ENCODE measurements around the gene LTBP3.

The LTBP3 gene

DNA sequence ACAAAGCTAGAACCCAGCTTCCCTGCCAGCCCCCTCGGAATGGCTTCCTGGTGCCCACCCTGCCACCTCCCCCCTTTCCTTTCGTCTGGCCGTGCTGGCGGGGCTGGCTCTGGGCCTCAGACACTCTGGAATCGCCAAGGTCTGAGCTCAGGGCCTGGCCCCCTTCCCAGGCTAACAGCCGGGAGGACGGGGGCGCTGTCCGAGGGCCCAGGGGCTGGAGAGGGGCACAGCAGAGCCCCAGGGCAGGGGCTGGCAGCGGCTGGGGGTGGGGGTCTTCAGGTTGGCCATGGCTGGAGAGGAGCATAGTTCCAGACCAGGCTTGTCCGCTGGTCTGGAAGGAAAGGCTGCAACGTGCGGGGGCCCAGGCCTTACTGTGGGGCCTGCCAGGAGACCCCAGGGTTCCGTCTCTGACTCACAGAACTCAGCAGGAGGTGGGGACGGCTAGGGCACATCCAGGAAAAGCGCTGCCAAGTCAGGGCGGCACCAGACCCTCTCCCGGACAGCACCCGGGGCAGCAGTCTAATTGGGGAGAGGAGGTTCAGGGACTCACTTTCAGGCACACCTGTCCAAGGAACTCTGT lies 861 bp upstream of the LTBP3 start:
- peak overlapping the region; percentile 52 for H3K27ac ChIP-seq (ENCODE audit: low read depth, low read length)

DNA sequence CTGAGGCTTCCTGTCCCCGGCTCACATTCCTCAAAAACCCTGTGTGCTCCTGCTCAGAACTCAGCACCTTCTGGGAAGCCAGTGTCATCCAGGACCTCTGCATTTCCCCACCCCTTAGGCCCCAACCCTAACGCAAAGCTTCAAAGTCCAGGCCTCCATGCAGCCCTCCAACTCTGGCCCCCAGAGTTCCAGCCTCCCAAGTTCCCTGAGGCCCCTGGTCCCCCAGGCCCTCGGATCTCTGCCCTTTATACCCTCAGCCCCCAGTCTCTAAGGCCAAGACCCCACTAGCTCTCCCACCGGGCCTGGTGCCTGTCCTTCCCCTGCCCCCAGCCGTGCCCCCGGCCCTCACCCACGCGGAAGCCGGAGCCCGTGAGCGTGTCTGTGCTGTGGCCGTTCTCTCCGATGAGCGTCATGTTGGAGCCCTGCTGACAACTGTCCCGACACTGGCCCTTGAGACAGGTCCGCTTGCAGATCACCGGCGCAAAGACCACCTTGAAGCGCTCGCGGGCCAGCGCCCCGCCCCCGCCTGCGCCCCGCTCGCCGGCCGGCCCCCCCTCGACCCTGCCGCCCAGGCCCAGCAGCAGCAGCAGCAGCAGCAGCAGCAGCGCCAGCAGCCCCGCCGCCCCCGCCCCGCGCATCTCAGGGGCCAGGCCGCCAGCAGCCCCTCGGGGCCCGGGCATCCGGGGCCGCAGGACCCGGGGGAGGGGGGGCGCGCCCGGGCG lies 718 bp downstream of the LTBP3 start:
- H3K9ac ChIP-seq (ENCODE audit: low read depth, low read length), result no peak overlapping the region
- H3K27ac ChIP-seq (ENCODE audit: low read depth, low read length), result no peak overlapping the region
- peaks cover 43% of the 10 kb centered on the region for H3K27me3 ChIP-seq (ENCODE audit: control insufficient read depth, insufficient read depth, low read length)
- no peaks in the 10 kb centered on the region for H3K36me3 ChIP-seq (ENCODE audit: control insufficient read depth, insufficient read depth, low read length)
- H3K4me3 ChIP-seq (ENCODE audit: low read depth, low read length), result peak overlapping the region; percentile 62; the same call in 1 of the 2 replicates
- no peaks in the 10 kb centered on the region for H3K9me3 ChIP-seq (ENCODE audit: control insufficient read depth, insufficient read depth, low read length)
- H3K4me1 ChIP-seq (ENCODE audit: control insufficient read depth, insufficient read depth, low read length), result peaks cover 27% of the 10 kb centered on the region

More for the DNA sequence above, 861 bp upstream of the LTBP3 start:
- no peak overlapping the region for H3K9ac ChIP-seq (ENCODE audit: low read depth, low read length)
- H3K27me3 ChIP-seq (ENCODE audit: control insufficient read depth, insufficient read depth, low read length), result peaks cover 41% of the 10 kb centered on the region
- H3K9me3 ChIP-seq (ENCODE audit: control insufficient read depth, insufficient read depth, low read length), result no peaks in the 10 kb centered on the region
- no peaks in the 10 kb centered on the region for H3K36me3 ChIP-seq (ENCODE audit: control insufficient read depth, insufficient read depth, low read length)
- H3K4me3 ChIP-seq (ENCODE audit: low read depth, low read length), result peak overlapping the region; percentile 54
- peaks cover 25% of the 10 kb centered on the region for H3K4me1 ChIP-seq (ENCODE audit: control insufficient read depth, insufficient read depth, low read length)

DNA sequence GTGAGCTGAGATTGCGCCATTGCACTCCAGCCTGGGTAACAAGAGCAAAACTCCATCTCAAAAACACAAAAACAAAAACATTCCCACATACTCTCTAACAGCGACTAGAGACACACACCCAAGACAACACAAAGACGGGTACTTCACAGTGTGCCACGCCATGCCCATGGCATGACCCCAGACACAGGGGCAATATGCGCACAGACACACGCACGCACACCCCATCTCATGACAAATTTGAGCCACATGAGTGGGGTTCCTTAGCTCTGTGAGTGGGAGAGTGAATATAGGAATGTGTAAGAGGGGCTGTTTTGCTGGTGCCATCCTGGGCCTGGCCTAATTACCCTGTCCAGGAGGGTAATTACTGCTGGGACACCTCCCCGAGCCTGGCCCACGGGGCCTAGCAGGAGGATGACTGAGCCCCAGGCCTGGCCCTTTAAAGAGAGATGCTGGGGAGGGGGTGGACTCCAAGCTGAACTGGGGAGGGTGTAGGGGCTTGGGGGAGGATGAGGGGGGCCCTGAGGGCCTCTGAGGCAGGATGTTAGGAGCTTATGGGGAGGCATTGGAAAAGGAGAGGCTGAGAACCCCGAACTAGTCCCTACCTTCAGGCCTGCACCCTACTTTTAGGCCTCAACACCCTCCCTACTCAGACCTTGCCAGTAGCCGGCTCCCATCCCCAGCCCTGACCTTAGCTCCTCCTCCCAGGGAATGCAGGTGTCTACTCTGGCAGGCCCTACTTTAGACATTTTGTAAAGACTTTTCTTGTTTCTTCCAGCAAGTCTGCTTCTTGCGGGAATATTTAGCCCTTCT lies 1.5 kb downstream of the LTBP3 start:
- no peaks in the 10 kb centered on the region for H3K9me3 ChIP-seq (ENCODE audit: control insufficient read depth, insufficient read depth, low read length)
- no peak overlapping the region for H3K27ac ChIP-seq (ENCODE audit: low read depth, low read length)
- no peak overlapping the region for H3K9ac ChIP-seq (ENCODE audit: low read depth, low read length)
- H3K27me3 ChIP-seq (ENCODE audit: control insufficient read depth, insufficient read depth, low read length), result peaks cover 43% of the 10 kb centered on the region
- peaks cover 27% of the 10 kb centered on the region for H3K4me1 ChIP-seq (ENCODE audit: control insufficient read depth, insufficient read depth, low read length)
- no peaks in the 10 kb centered on the region for H3K36me3 ChIP-seq (ENCODE audit: control insufficient read depth, insufficient read depth, low read length)
- no peak overlapping the region for H3K4me3 ChIP-seq (ENCODE audit: low read depth, low read length)

DNA sequence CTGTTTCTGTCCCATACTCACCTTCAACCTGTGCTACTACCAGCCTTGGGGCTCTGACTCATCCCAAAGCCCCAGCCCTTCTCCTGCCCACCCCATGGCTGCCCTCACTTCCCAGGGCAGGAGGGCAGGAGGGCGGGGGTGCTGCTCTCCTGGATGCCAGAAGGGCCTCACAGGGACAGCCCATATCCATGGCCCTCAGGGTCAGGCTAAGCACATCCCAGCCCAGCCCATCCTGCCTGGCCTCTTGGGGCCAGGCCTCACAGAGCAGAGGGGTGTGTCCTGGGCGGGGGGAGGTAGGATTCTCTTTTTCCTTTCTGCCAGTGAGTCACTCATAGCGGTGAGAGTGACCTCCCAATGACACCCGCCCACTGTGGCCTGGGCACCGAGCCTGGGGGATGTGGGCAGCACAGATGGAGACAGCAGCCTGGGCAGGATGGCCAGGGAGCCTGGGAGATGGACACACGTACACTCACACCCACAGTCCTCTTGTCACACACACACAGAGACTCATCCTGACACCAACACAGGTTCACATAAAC lies 2.4 kb downstream of the LTBP3 start:
- Histone ChIP-seq H3K4me1 (ENCODE audit: control insufficient read depth, insufficient read depth, low read length) (peaks cover 21% of the 10 kb centered on the region), H3K9ac (ENCODE audit: low read depth, low read length) (no peak overlapping the region), H3K36me3 (ENCODE audit: control insufficient read depth, insufficient read depth, low read length) (no peaks in the 10 kb centered on the region), H3K27ac (ENCODE audit: low read depth, low read length) (no peak overlapping the region), H3K9me3 (ENCODE audit: control insufficient read depth, insufficient read depth, low read length) (no peaks in the 10 kb centered on the region), H3K27me3 (ENCODE audit: control insufficient read depth, insufficient read depth, low read length) (peaks cover 47% of the 10 kb centered on the region), H3K4me3 (ENCODE audit: low read depth, low read length) (no peak overlapping the region)

DNA sequence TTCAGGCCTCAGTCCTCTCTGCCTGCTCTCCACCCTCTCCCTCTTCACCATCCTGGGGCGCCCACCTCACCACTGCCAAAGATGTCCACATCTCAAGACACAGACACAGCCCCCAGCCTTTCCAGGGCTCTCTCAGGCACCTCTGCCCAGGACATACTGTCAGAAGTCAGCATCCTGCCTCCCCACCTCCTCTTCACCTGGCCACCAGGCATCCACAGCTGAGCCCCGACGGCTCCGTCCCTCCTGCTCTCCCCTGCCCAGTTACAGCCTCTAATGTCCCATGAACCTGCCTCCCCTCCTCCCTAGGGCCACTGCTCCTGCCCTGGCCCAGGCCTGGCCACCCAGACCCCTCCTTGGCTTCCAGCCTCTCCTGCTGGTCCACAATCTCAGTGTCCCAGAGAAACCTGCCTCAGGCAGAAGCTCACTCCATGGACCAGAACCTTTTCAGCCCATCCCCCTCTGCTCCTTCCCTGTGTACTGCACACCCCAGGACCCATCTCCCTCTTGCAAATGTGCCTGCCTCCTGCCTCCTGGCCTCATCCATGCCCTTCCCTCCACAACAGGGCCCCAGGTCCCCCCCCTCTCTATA lies 3.2 kb downstream of the LTBP3 start:
- Histone ChIP-seq H3K27me3 (ENCODE audit: control insufficient read depth, insufficient read depth, low read length) (peaks cover 41% of the 10 kb centered on the region), H3K9me3 (ENCODE audit: control insufficient read depth, insufficient read depth, low read length) (no peaks in the 10 kb centered on the region), H3K27ac (ENCODE audit: low read depth, low read length) (no peak overlapping the region), H3K4me1 (ENCODE audit: control insufficient read depth, insufficient read depth, low read length) (peaks cover 14% of the 10 kb centered on the region; the same call in 1 of the 2 replicates), H3K9ac (ENCODE audit: low read depth, low read length) (no peak overlapping the region), H3K4me3 (ENCODE audit: low read depth, low read length) (no peak overlapping the region), H3K36me3 (ENCODE audit: control insufficient read depth, insufficient read depth, low read length) (no peaks in the 10 kb centered on the region)

DNA sequence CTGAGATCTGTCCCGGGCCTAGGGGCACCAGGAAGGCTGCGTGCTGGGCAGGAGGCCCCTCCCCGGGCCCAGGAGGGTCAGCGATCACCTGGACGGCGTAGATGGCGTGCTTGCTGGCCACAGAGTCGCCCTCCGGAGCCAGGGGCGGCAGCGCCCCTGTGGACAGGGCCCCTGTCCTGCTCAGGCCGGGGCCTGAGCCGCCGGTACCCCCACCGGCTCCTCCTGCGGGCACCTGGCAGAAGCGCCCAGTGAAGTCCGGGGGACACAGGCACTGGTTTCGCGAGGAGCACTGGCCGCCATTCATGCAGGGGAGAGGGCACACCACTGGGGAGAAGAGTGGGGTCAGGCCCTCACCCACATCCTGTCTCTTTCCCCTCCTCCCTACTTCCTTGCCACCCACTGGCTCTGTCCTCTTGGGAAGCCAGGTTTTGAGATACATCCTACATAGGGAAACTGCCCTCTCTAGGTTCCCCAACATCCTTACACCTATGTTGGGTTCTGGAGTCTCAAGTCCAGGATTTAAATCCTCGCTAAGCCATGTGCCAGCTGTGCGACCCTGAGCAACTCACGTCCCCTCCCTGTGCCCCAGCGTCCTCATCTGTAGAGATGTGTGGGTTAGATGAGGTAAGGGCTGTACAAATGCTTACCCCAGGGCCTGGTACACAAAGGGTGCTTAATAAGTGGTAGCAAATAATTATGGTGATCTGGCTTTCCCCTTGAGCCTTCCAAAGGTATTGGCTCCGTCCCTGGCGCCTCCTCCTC lies 3.9 kb downstream of the LTBP3 start:
- Histone ChIP-seq H3K4me3 (ENCODE audit: low read depth, low read length) (peak overlapping the region; percentile 53), H3K27me3 (ENCODE audit: control insufficient read depth, insufficient read depth, low read length) (peaks cover 34% of the 10 kb centered on the region), H3K4me1 (ENCODE audit: control insufficient read depth, insufficient read depth, low read length) (peaks cover 10% of the 10 kb centered on the region; the same call in 1 of the 2 replicates), H3K36me3 (ENCODE audit: control insufficient read depth, insufficient read depth, low read length) (no peaks in the 10 kb centered on the region), H3K27ac (ENCODE audit: low read depth, low read length) (no peak overlapping the region), H3K9ac (ENCODE audit: low read depth, low read length) (no peak overlapping the region), H3K9me3 (ENCODE audit: control insufficient read depth, insufficient read depth, low read length) (no peaks in the 10 kb centered on the region)

DNA sequence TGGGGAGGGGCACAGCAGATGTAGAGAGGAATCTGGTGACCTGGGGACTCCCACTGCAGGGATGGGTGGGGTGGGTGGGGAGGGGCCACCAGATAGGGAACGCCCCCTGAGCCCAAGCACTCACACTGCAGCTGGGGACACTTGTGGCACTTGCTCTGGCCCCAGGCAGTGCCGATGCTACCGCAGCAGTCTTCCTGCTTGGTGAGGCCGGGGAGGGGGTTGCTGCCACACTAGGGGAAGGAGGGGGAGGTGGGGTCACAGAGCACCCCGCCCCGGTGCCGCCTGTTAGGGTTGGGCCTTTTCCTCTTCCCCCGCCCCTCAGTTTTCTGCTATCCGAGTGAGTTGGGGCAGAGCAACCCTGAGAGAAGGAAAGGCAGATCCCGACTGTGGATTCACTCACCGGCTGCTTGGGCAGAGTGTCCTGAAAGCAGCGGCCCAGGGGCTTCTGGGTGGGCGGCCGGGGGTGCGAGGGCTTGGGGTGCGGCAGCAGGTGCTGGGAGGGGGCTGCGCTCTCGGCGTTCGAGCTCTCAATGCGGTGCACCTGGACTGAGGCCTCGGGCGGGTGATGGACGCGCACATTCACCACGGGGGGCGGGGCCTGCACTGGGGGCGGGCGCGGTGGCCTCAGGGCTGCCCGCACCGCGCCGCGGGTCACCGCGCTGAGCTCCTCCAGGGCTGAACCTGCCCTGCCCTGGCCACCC lies 4.7 kb downstream of the LTBP3 start:
- Histone ChIP-seq H3K27ac (ENCODE audit: low read depth, low read length) (no peak overlapping the region), H3K4me3 (ENCODE audit: low read depth, low read length) (peak overlapping the region; percentile 53), H3K9ac (ENCODE audit: low read depth, low read length) (no peak overlapping the region)

DNA sequence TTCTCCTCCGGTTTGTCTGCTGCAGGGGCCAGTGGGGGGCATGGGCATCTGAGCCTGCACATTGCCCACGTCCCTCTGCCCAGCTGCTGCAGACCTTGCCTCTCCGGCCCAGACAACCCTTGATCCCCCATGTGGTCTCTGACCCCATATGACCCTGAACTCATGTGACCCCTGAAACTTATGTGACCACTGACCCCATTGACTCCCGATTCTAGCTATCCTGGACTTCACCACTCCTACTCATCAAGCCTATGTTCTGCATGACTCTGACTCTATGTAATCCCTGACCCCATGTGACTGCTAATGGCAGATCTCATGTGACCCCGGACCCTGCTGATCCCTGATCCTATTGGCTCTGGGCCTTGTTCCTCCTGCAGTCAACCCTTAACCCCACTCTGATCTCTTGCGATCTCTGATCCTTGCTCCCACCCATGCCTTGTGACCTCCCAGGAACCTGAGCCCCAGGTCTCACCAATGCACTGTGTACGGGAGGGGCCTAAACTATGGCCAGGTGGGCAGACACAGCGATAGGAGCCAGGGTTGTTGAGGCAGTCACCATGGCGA lies 5.7 kb downstream of the LTBP3 start:
- H3K27ac ChIP-seq (ENCODE audit: low read depth, low read length), result no peak overlapping the region
- no peak overlapping the region for H3K4me3 ChIP-seq (ENCODE audit: low read depth, low read length)
- H3K9ac ChIP-seq (ENCODE audit: low read depth, low read length), result no peak overlapping the region
- H3K27me3 ChIP-seq (ENCODE audit: control insufficient read depth, insufficient read depth, low read length), result peaks cover 44% of the 10 kb centered on the region
- H3K36me3 ChIP-seq (ENCODE audit: control insufficient read depth, insufficient read depth, low read length), result no peaks in the 10 kb centered on the region
- peaks cover 2% of the 10 kb centered on the region; the same call in 1 of the 2 replicates for H3K4me1 ChIP-seq (ENCODE audit: control insufficient read depth, insufficient read depth, low read length)
- H3K9me3 ChIP-seq (ENCODE audit: control insufficient read depth, insufficient read depth, low read length), result no peaks in the 10 kb centered on the region

More for the DNA sequence above, 4.7 kb downstream of the LTBP3 start:
- no peaks in the 10 kb centered on the region for H3K36me3 ChIP-seq (ENCODE audit: control insufficient read depth, insufficient read depth, low read length)
- peaks cover 35% of the 10 kb centered on the region for H3K27me3 ChIP-seq (ENCODE audit: control insufficient read depth, insufficient read depth, low read length)
- H3K4me1 ChIP-seq (ENCODE audit: control insufficient read depth, insufficient read depth, low read length), result peaks cover 2% of the 10 kb centered on the region; the same call in 1 of the 2 replicates
- no peaks in the 10 kb centered on the region for H3K9me3 ChIP-seq (ENCODE audit: control insufficient read depth, insufficient read depth, low read length)

DNA sequence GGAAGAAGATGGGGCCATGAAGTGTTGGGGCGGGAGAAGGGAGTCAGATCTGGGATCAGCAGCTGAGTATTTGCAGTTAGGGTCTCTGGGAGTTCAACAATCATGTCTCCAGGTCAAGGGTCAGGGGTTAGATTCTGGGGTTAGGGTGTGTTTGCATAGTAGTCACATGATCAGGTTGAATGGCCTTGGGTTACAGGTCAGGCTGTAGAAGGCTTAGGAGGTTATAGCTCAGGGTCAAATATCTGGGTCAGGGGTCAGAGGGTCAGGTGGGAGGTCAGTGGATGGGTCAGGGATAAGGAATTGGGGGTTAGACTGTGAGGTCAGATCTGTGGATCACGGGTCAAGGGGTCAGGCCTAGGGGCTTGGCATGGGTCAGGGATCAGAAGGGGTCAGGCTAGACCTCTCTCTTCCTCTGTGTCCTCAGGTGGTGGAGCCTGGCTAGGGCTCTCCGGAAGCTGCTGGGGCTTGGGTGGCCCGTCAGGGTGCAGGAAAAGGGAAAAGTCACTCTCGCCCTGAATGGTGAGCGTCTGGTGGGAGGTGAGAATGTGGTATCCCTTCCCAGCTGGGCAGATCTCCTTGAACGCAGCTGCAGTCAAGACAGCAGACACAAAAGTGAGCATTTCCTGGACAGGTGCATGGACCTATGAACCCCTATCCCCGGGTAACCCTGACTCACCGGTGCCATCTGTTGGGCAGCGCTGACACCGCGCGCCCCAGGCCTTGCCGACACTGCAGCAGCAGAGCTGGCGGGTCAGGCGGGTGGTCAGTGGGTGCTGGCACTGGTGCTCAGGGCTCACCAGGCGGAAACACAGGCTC lies 6.4 kb downstream of the LTBP3 start:
- H3K27ac ChIP-seq (ENCODE audit: low read depth, low read length), result no peak overlapping the region
- H3K36me3 ChIP-seq (ENCODE audit: control insufficient read depth, insufficient read depth, low read length), result no peaks in the 10 kb centered on the region
- no peak overlapping the region for H3K9ac ChIP-seq (ENCODE audit: low read depth, low read length)
- H3K4me3 ChIP-seq (ENCODE audit: low read depth, low read length), result no peak overlapping the region
- peaks cover 2% of the 10 kb centered on the region; the same call in 1 of the 2 replicates for H3K4me1 ChIP-seq (ENCODE audit: control insufficient read depth, insufficient read depth, low read length)
- no peaks in the 10 kb centered on the region for H3K9me3 ChIP-seq (ENCODE audit: control insufficient read depth, insufficient read depth, low read length)
- peaks cover 43% of the 10 kb centered on the region for H3K27me3 ChIP-seq (ENCODE audit: control insufficient read depth, insufficient read depth, low read length)
